GM12865 (cell line): Measurements from ENCODE around the gene UMAD1.

ENCODE experiments used
- DNase-seq: peaks from one replicate; pipeline ENCODE4 v3.0.0; 2010; ENCODE audit warnings: low read depth
- H3K4me3 ChIP-seq: 2 replicates; pipeline ENCODE4 v1.5.1; 2011; ENCODE audit warnings: mild to moderate bottlenecking, low read depth, low read length, control low read depth
- TF ChIP-seq, protein P1 (sequence below): IDR thresholded peaks from 2 replicates; pipeline ENCODE4 v1.5.1; 2011; ENCODE audit warnings: low read length, control low read depth, low read depth, inconsistent platforms; ENCODE audit not compliant: insufficient read depth; ENCODE audit errors: missing control alignments

Gene UMAD1

DNA sequence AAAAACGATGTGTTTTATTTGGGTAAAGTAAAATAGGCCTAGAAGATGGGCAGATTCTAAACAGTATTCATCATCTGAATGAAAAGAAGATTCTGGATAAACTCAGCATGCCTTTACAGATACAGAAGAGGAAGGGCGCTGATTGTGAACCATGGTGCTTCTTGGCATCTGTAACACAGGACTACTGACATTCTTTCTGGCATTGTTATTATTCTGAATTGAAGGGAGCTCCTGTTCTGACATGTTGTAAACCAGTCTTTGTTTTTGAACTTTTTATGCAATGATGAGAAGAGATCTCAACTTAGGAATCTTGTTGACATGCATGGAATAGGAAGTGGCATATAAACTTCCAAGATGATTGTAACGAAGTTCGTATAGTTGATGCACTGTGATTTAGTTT is 64.3 kb downstream of the UMAD1 start:
- H3K4me3 ChIP-seq, result no peak overlapping the region
- DNase-seq, result no peak
- TF ChIP-seq, protein P1, sequence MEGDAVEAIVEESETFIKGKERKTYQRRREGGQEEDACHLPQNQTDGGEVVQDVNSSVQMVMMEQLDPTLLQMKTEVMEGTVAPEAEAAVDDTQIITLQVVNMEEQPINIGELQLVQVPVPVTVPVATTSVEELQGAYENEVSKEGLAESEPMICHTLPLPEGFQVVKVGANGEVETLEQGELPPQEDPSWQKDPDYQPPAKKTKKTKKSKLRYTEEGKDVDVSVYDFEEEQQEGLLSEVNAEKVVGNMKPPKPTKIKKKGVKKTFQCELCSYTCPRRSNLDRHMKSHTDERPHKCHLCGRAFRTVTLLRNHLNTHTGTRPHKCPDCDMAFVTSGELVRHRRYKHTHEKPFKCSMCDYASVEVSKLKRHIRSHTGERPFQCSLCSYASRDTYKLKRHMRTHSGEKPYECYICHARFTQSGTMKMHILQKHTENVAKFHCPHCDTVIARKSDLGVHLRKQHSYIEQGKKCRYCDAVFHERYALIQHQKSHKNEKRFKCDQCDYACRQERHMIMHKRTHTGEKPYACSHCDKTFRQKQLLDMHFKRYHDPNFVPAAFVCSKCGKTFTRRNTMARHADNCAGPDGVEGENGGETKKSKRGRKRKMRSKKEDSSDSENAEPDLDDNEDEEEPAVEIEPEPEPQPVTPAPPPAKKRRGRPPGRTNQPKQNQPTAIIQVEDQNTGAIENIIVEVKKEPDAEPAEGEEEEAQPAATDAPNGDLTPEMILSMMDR, result no peak

DNA sequence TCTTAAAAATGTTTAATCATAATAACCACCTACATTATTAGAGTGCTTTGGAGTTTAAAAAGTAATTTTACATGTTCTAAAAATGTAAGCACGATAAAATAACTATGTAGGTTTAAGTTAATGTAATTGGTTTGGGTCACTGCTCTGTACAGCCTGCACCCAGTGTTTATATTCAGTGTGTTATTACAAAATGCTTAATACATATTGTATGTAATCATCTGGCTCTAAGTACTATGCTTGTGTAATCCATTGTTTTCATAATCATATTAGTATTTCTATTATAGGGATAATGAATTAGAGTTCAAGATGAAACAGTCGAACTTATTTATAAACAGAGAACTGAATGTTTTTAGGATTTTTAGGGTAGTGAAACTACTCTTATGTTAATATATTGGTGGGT is 64.8 kb downstream of the UMAD1 start:
- TF ChIP-seq, protein P1, result no peak

DNA sequence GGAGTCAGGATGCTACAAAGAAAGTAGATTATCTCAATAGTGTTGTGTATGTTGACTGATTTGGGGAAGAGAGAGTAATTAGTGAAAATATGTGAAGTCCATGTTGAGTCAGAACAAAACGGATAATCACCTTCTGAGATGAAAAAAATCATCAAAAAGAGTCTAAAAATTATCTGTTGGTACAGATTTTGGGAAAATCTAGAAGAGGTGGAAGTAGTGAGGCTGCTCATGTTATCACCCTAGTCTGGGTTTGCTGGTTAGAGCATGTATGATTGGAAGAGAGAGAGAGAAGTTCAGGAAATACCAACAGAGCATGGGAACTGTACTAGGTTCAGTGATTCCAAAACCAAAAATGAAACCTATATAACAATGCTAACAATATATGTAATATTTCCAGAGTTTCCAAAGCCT is 65.6 kb downstream of the UMAD1 start:
- DNase-seq, result peak; percentile 52
- TF ChIP-seq, protein P1, result no peak
- H3K4me3 ChIP-seq, result no peak overlapping the region

More for the DNA sequence above, 64.8 kb downstream of the UMAD1 start:
- no peak overlapping the region for H3K4me3 ChIP-seq
- DNase-seq, result no peak

DNA sequence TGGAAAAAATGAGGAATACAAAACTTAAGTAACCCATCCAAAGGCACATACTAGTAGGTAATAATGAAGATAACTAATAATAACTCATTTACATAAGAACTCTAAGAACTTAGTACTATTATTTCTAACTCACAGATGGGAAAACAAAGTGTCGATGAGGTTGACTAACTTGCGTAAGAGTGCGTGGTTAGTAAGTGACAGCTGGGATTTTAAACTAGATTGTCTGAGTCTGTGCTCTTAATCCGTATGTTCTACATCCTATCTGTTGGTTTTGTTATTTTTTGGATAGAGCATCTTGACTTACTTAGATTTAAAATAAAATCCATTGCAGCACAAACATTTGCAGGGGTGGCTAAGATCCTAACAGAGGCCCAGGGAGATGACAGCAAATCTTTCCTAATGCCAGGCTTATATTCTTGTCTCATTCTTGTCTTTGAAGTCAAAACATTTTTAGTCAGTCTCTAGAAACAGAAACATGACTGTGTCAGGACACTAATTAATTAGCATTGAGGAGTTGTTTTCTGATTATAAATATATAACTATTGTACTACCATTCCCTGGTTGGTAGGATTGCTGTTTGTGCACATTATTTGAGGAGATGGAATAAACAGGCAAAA is 66.1 kb downstream of the UMAD1 start:
- H3K4me3 ChIP-seq, result no peak overlapping the region
- DNase-seq, result no peak
- TF ChIP-seq, protein P1, result no peak

DNA sequence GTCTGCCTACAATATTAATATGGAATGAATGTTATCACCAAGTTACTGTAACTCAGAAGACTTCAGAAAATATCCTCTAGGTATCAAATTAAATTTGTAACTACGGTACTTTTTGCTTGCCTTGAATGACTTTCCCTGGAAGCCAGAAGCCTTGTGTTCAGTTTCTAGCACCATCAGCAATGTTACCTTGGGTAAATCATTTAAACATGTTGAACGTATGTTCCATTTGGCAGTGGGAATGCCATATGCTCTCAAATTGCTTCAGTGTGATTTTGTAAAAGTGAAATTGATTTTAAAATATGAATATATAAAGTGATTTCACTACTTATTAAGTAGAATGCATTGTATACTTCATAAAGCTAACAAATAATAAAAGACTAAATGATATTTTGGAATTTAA is 66.7 kb downstream of the UMAD1 start:
- no peak for DNase-seq
- TF ChIP-seq, protein P1, result no peak
- H3K4me3 ChIP-seq, result no peak overlapping the region

DNA sequence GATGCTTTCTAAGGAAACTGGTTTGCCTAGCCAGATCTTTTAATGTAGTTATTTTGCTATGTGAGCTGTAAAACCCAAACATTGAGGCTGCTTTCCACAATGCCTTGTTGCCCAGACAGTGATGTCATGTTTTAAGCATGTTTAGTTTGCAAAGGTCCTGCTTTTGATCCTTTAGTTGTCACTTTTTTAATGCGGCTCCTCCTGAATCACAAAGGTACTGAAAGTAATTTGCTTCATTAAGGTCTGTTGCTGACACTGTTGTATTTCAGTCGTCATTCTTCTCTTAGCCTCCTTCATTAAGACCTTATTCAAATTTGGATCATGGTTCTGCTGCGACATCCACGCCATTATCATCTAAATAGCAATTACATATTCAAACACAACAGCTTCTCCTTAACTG is 67.3 kb downstream of the UMAD1 start:
- no peak for DNase-seq
- TF ChIP-seq, protein P1, result no peak
- no peak overlapping the region for H3K4me3 ChIP-seq

DNA sequence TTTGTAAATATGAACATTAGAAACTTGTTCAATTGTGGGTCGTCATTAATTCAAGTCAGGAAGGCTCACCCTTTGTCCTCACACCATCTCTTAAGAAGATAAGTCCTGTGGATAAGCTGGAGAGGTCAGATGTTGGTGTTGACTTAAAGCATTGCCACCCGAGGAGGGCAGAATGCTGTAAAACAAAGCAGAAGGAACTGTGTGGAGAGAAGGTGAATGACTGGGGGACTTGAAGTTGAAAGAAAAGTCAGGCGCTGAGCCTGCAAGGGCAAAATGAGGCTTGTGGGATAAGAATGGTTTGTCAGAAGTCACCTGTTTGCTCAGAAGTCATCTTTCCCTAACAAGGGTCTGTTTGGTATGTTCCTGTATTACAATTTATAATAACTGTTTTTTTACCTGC is 68.7 kb downstream of the UMAD1 start:
- no peak overlapping the region for H3K4me3 ChIP-seq
- TF ChIP-seq, protein P1, result no peak
- DNase-seq, result no peak
